Measurements from ENCODE around the gene KBTBD4. TPM values are rescaled to one million over a fixed set of nuclear protein-coding genes. Genes with fewer than 3 reads are reported as not detected.

The KBTBD4 gene
- total RNA-seq, 3 donors from 2014 or later (not counting 1 experiment from before 2014, with no cell fraction given): 17.7 to 24.1 (median 20.9) TPM

DNA sequence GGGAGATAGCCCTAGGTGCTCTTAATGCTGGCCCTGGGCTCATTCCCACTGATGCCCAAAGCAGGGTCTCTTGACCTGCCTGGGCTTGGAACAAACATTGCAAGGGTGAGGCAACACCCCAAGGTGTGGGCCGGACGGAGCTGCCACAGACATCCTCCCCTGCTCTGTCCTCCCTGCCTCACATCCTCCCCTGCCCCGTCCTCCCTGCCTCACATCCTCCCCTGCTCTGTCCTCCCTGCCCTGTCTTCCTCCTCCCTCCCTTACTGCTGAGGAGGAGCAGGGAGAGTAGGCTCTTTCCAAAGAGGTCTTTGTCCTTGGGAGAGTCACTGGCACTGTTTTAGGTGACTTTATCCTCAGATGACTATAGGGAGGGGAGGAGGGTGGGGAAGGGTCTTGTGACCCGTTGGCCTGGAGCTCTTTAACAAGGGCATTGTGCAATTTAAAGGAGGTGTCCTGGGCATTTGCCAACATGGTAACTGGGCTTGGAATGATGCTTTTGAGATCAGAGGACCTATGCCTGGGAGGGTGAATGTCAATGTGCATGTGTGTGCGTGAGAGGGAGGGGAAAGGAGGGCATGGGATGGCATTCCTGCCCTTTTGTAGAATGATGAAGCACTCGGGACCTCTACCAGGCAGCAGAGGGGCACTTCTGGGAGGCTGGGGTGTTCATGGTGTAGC is 8.4 kb upstream of the KBTBD4 start:
- 80% methylated on average over 5 of the region's 6 CpGs for WGBS (ENCODE audit: insufficient coverage)

DNA sequence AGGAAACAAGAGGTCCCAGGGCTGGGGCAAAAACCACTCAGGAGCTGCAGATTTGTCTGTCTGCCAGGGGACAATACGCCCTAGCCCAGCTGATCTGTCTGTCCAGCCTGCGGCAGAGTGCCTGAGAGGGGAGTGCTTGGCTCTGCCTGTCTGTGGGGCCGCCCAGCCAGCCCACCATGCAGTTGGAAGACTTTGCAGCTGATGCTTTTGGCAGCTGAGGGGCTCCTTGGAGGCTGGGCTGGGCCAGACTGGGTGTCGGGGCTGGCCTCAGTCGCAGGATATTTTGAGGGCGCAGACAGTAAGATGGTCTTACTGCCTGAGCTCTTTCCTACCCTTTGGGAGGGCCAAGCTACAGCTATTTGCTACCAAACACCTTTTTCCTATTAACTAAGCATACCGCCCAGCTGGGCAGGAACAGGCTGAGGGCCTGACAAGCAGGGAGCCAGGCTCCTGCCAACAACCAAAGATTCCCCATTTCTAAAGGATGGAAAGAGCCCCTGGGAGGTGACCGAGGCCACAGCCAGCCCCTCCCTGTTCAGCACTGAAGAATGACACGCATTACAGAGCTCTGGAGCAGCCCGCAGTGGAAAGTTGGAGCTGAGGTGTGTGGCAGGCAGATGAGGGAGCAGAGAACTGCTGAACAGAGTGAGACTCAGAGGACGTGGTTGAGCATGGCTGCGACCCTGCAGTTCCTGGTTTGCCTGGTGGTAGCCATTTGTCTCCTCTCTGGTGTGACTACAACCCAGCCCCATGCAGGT is 7.5 kb upstream of the KBTBD4 start, which contains the start of gene FAM180B:
FAM180B (plus strand) TSS at position 581 of the 758 bp plus-strand sequence; CDS start at position 672, 91 bp downstream.
- H3K27me3 ChIP-seq (ENCODE audit: control insufficient read depth, insufficient read depth, low read length): no peaks in the 10 kb centered on the region
- DNase-seq (no peak), ATAC-seq (no peak)
- no peak within 1 kb of the TSS for H3K4me3 Mint-ChIP-seq
- no peaks in the 10 kb centered on the region for H3K27me3 Mint-ChIP-seq (ENCODE audit: low read depth in 2 of 2)
- no peaks in the 10 kb centered on the region for H3K36me3 Mint-ChIP-seq
- H3K4me3 ChIP-seq (ENCODE audit: low read length): no peak within 1 kb of the TSS
- WGBS (ENCODE audit: insufficient coverage): 85% methylated on average over 12 of the region's 12 CpGs
- intact Hi-C loops (cut with micrococcal nuclease): no loop called here
- peaks cover 5% of the 10 kb centered on the region for H3K4me1 ChIP-seq (ENCODE audit: control insufficient read depth, insufficient read depth, low read length)
- peaks cover 0 to 7% of the 10 kb centered on the region in 2 donors for H3K4me1 Mint-ChIP-seq
- H3K27ac ChIP-seq (ENCODE audit: low read length): no peak within 1 kb of the TSS
- TF ChIP-seq, protein P1, sequence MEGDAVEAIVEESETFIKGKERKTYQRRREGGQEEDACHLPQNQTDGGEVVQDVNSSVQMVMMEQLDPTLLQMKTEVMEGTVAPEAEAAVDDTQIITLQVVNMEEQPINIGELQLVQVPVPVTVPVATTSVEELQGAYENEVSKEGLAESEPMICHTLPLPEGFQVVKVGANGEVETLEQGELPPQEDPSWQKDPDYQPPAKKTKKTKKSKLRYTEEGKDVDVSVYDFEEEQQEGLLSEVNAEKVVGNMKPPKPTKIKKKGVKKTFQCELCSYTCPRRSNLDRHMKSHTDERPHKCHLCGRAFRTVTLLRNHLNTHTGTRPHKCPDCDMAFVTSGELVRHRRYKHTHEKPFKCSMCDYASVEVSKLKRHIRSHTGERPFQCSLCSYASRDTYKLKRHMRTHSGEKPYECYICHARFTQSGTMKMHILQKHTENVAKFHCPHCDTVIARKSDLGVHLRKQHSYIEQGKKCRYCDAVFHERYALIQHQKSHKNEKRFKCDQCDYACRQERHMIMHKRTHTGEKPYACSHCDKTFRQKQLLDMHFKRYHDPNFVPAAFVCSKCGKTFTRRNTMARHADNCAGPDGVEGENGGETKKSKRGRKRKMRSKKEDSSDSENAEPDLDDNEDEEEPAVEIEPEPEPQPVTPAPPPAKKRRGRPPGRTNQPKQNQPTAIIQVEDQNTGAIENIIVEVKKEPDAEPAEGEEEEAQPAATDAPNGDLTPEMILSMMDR (IDR thresholded peaks at IDR 0.05): no peak
- peaks cover 36% of the 10 kb centered on the region for H3K36me3 ChIP-seq (ENCODE audit: control insufficient read depth, insufficient read depth, low read length)
- H3K9me3 Mint-ChIP-seq: no peaks in the 10 kb centered on the region
- H3K9me3 ChIP-seq (ENCODE audit: control insufficient read depth, insufficient read depth, low read length): no peaks in the 10 kb centered on the region
- no peak within 1 kb of the TSS for H3K27ac Mint-ChIP-seq

More for the DNA sequence above, 8.4 kb upstream of the KBTBD4 start:
- intact Hi-C loops (cut with micrococcal nuclease): no loop called here
- ATAC-seq: no peak
- no peak for DNase-seq
- Histone ChIP-seq H3K4me3 (ENCODE audit: low read length) (no peak overlapping the region), H3K36me3 (ENCODE audit: control insufficient read depth, insufficient read depth, low read length) (peaks cover 27% of the 10 kb centered on the region), H3K27ac (ENCODE audit: low read length) (no peak overlapping the region), H3K27me3 (ENCODE audit: control insufficient read depth, insufficient read depth, low read length) (no peaks in the 10 kb centered on the region), H3K9me3 (ENCODE audit: control insufficient read depth, insufficient read depth, low read length) (no peaks in the 10 kb centered on the region), H3K4me1 (ENCODE audit: control insufficient read depth, insufficient read depth, low read length) (peaks cover 8% of the 10 kb centered on the region)
- Mint-ChIP-seq H3K4me3 (no peak overlapping the region), H3K27me3 (ENCODE audit: low read depth in 2 of 2) (peaks cover 0 to 2% of the 10 kb centered on the region in 2 donors), H3K36me3 (no peaks in the 10 kb centered on the region), H3K4me1 (peaks cover 0 to 2% of the 10 kb centered on the region in 2 donors), H3K27ac (no peak overlapping the region), H3K9me3 (no peaks in the 10 kb centered on the region)
- TF ChIP-seq, protein P1 (IDR thresholded peaks at IDR 0.05): no peak

DNA sequence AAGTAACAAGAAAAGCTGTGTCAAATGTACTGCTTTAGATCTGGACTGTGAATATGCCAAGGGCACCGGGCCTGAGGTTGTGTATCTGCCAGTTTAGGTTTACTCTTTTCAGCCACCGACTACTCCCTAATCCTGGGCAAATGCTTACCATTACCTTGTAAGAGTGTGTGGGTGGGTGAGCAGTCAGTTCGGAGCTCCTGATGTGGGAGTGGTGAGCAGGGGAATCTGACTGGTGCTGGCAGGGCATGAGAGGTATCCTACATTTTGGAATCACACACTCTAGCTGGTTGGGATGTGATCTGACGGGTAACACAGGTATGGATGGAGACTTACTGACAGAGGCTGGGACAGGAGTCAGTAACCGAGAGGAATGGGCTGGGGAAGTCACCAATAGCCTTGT is 5.1 kb upstream of the KBTBD4 start:
- TF ChIP-seq, protein P1 (IDR thresholded peaks at IDR 0.05): no peak
- Mint-ChIP-seq H3K36me3 (no peaks in the 10 kb centered on the region), H3K4me1 (peaks cover 19 to 26% of the 10 kb centered on the region in 2 donors), H3K27ac (no peak overlapping the region), H3K4me3 (no peak overlapping the region), H3K27me3 (ENCODE audit: low read depth in 2 of 2) (no peaks in the 10 kb centered on the region), H3K9me3 (no peaks in the 10 kb centered on the region)
- WGBS (ENCODE audit: insufficient coverage): 100% methylated on average over 5 of the region's 5 CpGs
- Histone ChIP-seq H3K36me3 (ENCODE audit: control insufficient read depth, insufficient read depth, low read length) (peaks cover 37% of the 10 kb centered on the region), H3K4me1 (ENCODE audit: control insufficient read depth, insufficient read depth, low read length) (peaks cover 14% of the 10 kb centered on the region), H3K4me3 (ENCODE audit: low read length) (no peak overlapping the region), H3K27ac (ENCODE audit: low read length) (no peak overlapping the region), H3K27me3 (ENCODE audit: control insufficient read depth, insufficient read depth, low read length) (no peaks in the 10 kb centered on the region), H3K9me3 (ENCODE audit: control insufficient read depth, insufficient read depth, low read length) (no peaks in the 10 kb centered on the region)
- DNase-seq: no peak
- intact Hi-C loops (cut with micrococcal nuclease): no loop called here
- ATAC-seq: no peak
